ENCODE measurements around the gene TRIM41.
A peak's percentile ranks its signal among the peaks of the same experiment; 100 is the strongest.
"Not testable (repeated sequence)": the region's sequence is repeated elsewhere in the genome, so short reads cannot be mapped to it uniquely, and the experiment has no call there.

The TRIM41 gene

GRCh38 chr5:181281077-181281983 lies 58.2 kb downstream of the TRIM41 start:
- H3K4me3 ChIP-seq (ENCODE audit: low read length) = peak overlapping the region; percentile 65
- no peak for TF ChIP-seq ZNF274 (IDR thresholded peaks at IDR 0.05; ENCODE audit: low read depth, low read length)

- TF ChIP-seq ZNF274 (IDR thresholded peaks at IDR 0.05; ENCODE audit: low read depth, low read length) = no peak
- peak overlapping the region; percentile 65; the same call in 1 of the 2 replicates for H3K4me3 ChIP-seq (ENCODE audit: low read length)
Observed at GRCh38 chr5:181281984-181282316, 58.9 kb downstream of the TRIM41 start.

- H3K4me3 ChIP-seq (ENCODE audit: low read length) = peak overlapping the region; percentile 65; the same call in 1 of the 2 replicates
Observed at GRCh38 chr5:181282415-181282814, 59.3 kb downstream of the TRIM41 start.

- no peak for TF ChIP-seq ZNF274 (IDR thresholded peaks at IDR 0.05; ENCODE audit: low read depth, low read length)
- no peak overlapping the region for H3K4me3 ChIP-seq (ENCODE audit: low read length)
Observed at GRCh38 chr5:181282874-181283273, 59.8 kb downstream of the TRIM41 start.

GRCh38 chr5:181283347-181283746 lies 60.3 kb downstream of the TRIM41 start:
- no peak overlapping the region for H3K4me3 ChIP-seq (ENCODE audit: low read length)
- TF ChIP-seq ZNF274 (IDR thresholded peaks at IDR 0.05; ENCODE audit: low read depth, low read length) = no peak

- H3K4me3 ChIP-seq (ENCODE audit: low read length) = not testable (repeated sequence)
Observed at GRCh38 chr5:181283841-181284755, 61.0 kb downstream of the TRIM41 start.
